OCI-LY1 (cell line): Measurements from ENCODE around the gene MICAL2.

ENCODE experiments used
- H2AFZ ChIP-seq: fragments of 200-600 bp; sonication (generic), shearing (Covaris generic); 2 replicates; pipeline ENCODE4 v1.6.0; 2014; ENCODE audit warnings: antibody characterized with exemption, mild to moderate bottlenecking, low read length
- H3F3A ChIP-seq: fragments of 200-600 bp; sonication (generic), shearing (Covaris generic); 2 replicates; pipeline ENCODE4 v1.6.0; 2014; ENCODE audit warnings: mild to moderate bottlenecking, antibody characterized with exemption, low read length, moderate library complexity; ENCODE audit not compliant: insufficient read depth
- H3K27ac ChIP-seq: fragments of 200-600 bp; sonication (generic); 2 replicates; pipeline ENCODE4 v1.5.1; 2014; ENCODE audit warnings: low read length, mixed run types, mild to moderate bottlenecking, low read depth; ENCODE audit not compliant: poor library complexity, severe bottlenecking
- H3K27me3 ChIP-seq: fragments of 200-600 bp; sonication (generic); 2 replicates; pipeline ENCODE4 v1.6.0; 2014; ENCODE audit warnings: antibody characterized with exemption, mild to moderate bottlenecking, low read length, moderate library complexity; ENCODE audit not compliant: insufficient read depth
- H3K36me3 ChIP-seq: fragments of 200-600 bp; sonication (generic); 2 replicates; pipeline ENCODE4 v1.6.1; 2014; ENCODE audit warnings: mild to moderate bottlenecking, antibody characterized with exemption, low read length, moderate library complexity, mixed read lengths; ENCODE audit not compliant: insufficient read depth
- H3K4me1 ChIP-seq: fragments of 200-600 bp; sonication (generic); 2 replicates; pipeline ENCODE4 v1.5.1; 2014; ENCODE audit warnings: mild to moderate bottlenecking, low read length, moderate library complexity; ENCODE audit not compliant: insufficient read depth, severe bottlenecking
- H3K4me2 ChIP-seq: fragments of 200-600 bp; sonication (generic), shearing (Covaris generic); 2 replicates; pipeline ENCODE4 v1.6.1; 2014; ENCODE audit warnings: low read length
- H3K4me3 ChIP-seq: fragments of 200-600 bp; sonication (generic); 2 replicates; pipeline ENCODE4 v1.5.1; 2014; ENCODE audit warnings: low read length, low read depth, mild to moderate bottlenecking, mixed read lengths; ENCODE audit not compliant: poor library complexity, severe bottlenecking
- H3K79me2 ChIP-seq: fragments of 200-600 bp; shearing (Covaris generic); 2 replicates; pipeline ENCODE4 v1.6.1; 2016; ENCODE audit warnings: mixed run types, low read length, mixed read lengths; ENCODE audit not compliant: insufficient read depth
- H3K9ac ChIP-seq: fragments of 200-600 bp; sonication (generic), shearing (Covaris generic); 2 replicates; pipeline ENCODE4 v1.6.1; 2014; ENCODE audit warnings: mild to moderate bottlenecking, low read length, mixed read lengths
- H3K9me2 ChIP-seq: fragments of 200-600 bp; sonication (generic), shearing (Covaris generic); 2 replicates; pipeline ENCODE4 v1.6.1; 2014; ENCODE audit warnings: low read depth, mild to moderate bottlenecking, low read length, mixed read lengths
- H3K9me3 ChIP-seq: fragments of 200-600 bp; shearing (Covaris generic); 2 replicates; pipeline ENCODE4 v1.6.1; 2014; ENCODE audit warnings: low read length, mixed read lengths
- H4K20me1 ChIP-seq: fragments of 200-600 bp; sonication (generic), shearing (Covaris generic); 2 replicates; pipeline ENCODE4 v1.6.0; 2016; ENCODE audit warnings: mild to moderate bottlenecking, low read length; ENCODE audit not compliant: insufficient read depth
- CTCF ChIP-seq: fragments of 200-600 bp; sonication (generic), shearing (Covaris generic); IDR thresholded peaks from 2 replicates; pipeline ENCODE4 v1.5.1; 2017; ENCODE audit warnings: mild to moderate bottlenecking, antibody characterized with exemption, low read length, moderate library complexity, mixed read lengths
- EZH2 ChIP-seq: fragments of 200-600 bp; sonication (generic), shearing (Covaris generic); IDR thresholded peaks from 2 replicates; pipeline ENCODE4 v1.8.0; 2017; ENCODE audit warnings: borderline replicate concordance, mixed run types, mild to moderate bottlenecking, antibody characterized with exemption, low read length, moderate library complexity, mixed read lengths

The MICAL2 gene

DNA sequence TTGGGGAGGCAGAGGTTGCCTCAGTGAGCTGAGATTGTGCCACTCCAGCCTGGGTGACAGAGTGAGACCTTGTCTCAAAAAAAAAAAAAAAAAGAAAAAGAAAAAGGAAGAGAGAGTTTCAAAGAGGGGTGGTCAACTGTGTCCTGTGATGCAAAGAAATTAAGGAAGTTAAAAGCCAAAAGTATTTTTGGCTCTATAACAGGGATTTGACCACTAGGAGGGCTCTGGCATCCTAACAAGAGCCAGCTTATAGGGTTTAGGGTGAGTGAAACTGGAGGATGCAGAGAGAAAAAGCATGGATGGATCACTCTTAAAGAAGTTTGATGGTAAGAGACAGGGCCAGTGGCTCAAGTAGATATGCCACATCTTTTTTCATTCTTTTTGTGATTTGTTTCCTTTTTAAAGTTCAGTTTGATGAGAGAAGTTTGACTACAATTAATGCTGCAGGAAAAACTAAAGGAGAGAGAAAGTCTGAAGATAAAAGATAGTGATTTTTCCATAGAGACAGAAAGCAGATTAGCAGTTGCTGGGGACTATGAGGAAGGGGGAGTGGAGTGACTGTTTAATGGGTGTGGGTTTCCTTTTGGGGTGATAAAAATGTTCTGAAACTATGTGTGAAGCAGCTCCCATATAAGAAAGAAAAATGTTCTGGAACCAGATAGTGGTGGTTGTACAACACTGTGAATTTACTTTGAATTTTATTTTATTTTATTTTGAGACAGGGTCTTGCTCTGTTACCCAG, 11.1 kb upstream of the MICAL2 start:
- Histone ChIP-seq H3K9ac (no peak overlapping the region), H3K9me2 (no peaks in the 10 kb centered on the region), H3K27me3 (no peaks in the 10 kb centered on the region), H4K20me1 (no peaks in the 10 kb centered on the region), H3K36me3 (no peaks in the 10 kb centered on the region), H3K4me1 (no peaks in the 10 kb centered on the region), H3F3A (no peaks in the 10 kb centered on the region), H3K4me3 (no peak overlapping the region), H3K9me3 (no peaks in the 10 kb centered on the region), H3K4me2 (no peak overlapping the region), H2AFZ (no peak overlapping the region), H3K27ac (no peak overlapping the region), H3K79me2 (no peaks in the 10 kb centered on the region)
- TF ChIP-seq EZH2 (no peak), CTCF (no peak)

- H3K4me3 ChIP-seq, result no peak overlapping the region
- H3K4me1 ChIP-seq, result no peaks in the 10 kb centered on the region
- H3K27ac ChIP-seq, result no peak overlapping the region
- no peaks in the 10 kb centered on the region for H3K79me2 ChIP-seq
- H3K27me3 ChIP-seq, result no peaks in the 10 kb centered on the region
- H2AFZ ChIP-seq, result no peak overlapping the region
- H3K9me3 ChIP-seq, result no peaks in the 10 kb centered on the region
- H3F3A ChIP-seq, result no peaks in the 10 kb centered on the region
- no peak overlapping the region for H3K4me2 ChIP-seq
- H4K20me1 ChIP-seq, result no peaks in the 10 kb centered on the region
- no peak overlapping the region for H3K9ac ChIP-seq
- no peaks in the 10 kb centered on the region for H3K36me3 ChIP-seq
- no peak for TF ChIP-seq EZH2
- TF ChIP-seq CTCF, result no peak
- H3K9me2 ChIP-seq, result no peaks in the 10 kb centered on the region
These were observed 10.0 kb upstream of the MICAL2 start for GRCh38 chr11:12100429-12100828.

DNA sequence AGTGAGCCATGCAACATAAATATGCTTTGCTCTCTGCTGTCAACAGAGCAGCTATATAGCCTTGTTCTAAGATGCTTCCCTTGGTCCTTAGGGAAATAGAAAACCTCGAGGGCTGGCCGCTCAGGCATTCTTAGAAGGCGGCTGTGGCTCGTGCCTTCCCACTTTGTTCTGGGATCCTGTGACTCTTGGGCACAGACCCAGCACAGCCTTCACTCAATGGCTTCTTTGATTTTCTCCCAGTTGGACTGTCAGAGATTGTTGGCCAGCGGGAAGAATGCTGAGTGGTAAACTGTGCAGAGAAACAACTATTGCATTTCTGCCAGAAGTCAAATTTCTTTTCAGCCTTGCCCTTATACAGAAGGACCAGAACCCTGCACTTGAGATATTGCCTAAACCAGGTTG, 9.5 kb upstream of the MICAL2 start:
- Histone ChIP-seq H3K9ac (no peak overlapping the region), H2AFZ (no peak overlapping the region), H3K9me2 (no peaks in the 10 kb centered on the region), H3F3A (no peaks in the 10 kb centered on the region), H3K4me3 (no peak overlapping the region), H3K79me2 (no peaks in the 10 kb centered on the region), H3K9me3 (no peaks in the 10 kb centered on the region), H3K36me3 (no peaks in the 10 kb centered on the region), H4K20me1 (no peaks in the 10 kb centered on the region), H3K4me2 (no peak overlapping the region), H3K4me1 (no peaks in the 10 kb centered on the region), H3K27me3 (no peaks in the 10 kb centered on the region), H3K27ac (no peak overlapping the region)
- TF ChIP-seq CTCF, result no peak
- no peak for TF ChIP-seq EZH2
